ENCODE measurements around the gene SPACA5B. TPM values are rescaled to one million over a fixed set of nuclear protein-coding genes. Genes with fewer than 3 reads are reported as not detected.
"Not testable (repeated sequence)": the region's sequence is repeated elsewhere in the genome, so short reads cannot be mapped to it uniquely, and the experiment has no call there.

The SPACA5B gene
- total RNA-seq, 1 donor from 2014 or later = not detected

GRCh38 chrX:48090123-48090522 is 40.3 kb upstream of the SPACA5B start:
- Histone ChIP-seq H3K9me3 (ENCODE audit: low read depth) (no peaks in the 10 kb centered on the region), H4K20me1 (ENCODE audit: low read depth) (no peaks in the 10 kb centered on the region), H3K79me2 (ENCODE audit: low read depth) (no peaks in the 10 kb centered on the region), H3K9ac (no peak overlapping the region), H3K27ac (no peak overlapping the region), H3K4me3 (no peak overlapping the region), H3K36me3 (no peaks in the 10 kb centered on the region), H3F3A (ENCODE audit: low read depth) (no peaks in the 10 kb centered on the region), H2AFZ (replicated peaks) (no peak overlapping the region), H3K4me2 (no peak overlapping the region), H3K27me3 (no peaks in the 10 kb centered on the region), H3K4me1 (no peaks in the 10 kb centered on the region)
- no peaks in the 10 kb centered on the region for H3K36me3 Mint-ChIP-seq
- DNase-seq (ENCODE audit: low spot score) = no peak
- H3K9me3 Mint-ChIP-seq = no peaks in the 10 kb centered on the region
- peaks cover 9% of the 10 kb centered on the region for H3K27me3 Mint-ChIP-seq (ENCODE audit: insufficient read depth, low read depth)
- H3K27ac Mint-ChIP-seq = no peak overlapping the region
- H3K4me1 Mint-ChIP-seq = no peaks in the 10 kb centered on the region
- no peak overlapping the region for H3K4me3 Mint-ChIP-seq
- TF ChIP-seq EZH2 (IDR thresholded peaks at IDR 0.05) = no peak
- TF ChIP-seq EZH2phosphoT487 (IDR thresholded peaks at IDR 0.05) = no peak
- TF ChIP-seq CTCF (IDR thresholded peaks at IDR 0.05) = no peak

- not testable (repeated sequence) for H3K79me2 ChIP-seq (ENCODE audit: low read depth); H3K4me2 ChIP-seq
Observed at GRCh38 chrX:48092558-48092957, 37.9 kb upstream of the SPACA5B start.

GRCh38 chrX:48101443-48101842 is 29.0 kb upstream of the SPACA5B start:
- Histone ChIP-seq H3K36me3 (no peaks in the 10 kb centered on the region), H3K9me3 (ENCODE audit: low read depth) (no peaks in the 10 kb centered on the region), H2AFZ (replicated peaks) (no peak overlapping the region), H3K9ac (no peak overlapping the region), H4K20me1 (ENCODE audit: low read depth) (no peaks in the 10 kb centered on the region), H3K27me3 (no peaks in the 10 kb centered on the region), H3K27ac (no peak overlapping the region), H3F3A (ENCODE audit: low read depth) (no peaks in the 10 kb centered on the region), H3K4me3 (no peak overlapping the region), H3K4me1 (no peaks in the 10 kb centered on the region), H3K4me2 (no peak overlapping the region), H3K79me2 (ENCODE audit: low read depth) (no peaks in the 10 kb centered on the region)
- Mint-ChIP-seq H3K27ac (no peak overlapping the region), H3K4me1 (no peaks in the 10 kb centered on the region), H3K4me3 (no peak overlapping the region), H3K36me3 (no peaks in the 10 kb centered on the region), H3K27me3 (ENCODE audit: insufficient read depth, low read depth) (no peaks in the 10 kb centered on the region), H3K9me3 (peaks cover 5% of the 10 kb centered on the region)
- no peak for TF ChIP-seq CTCF (IDR thresholded peaks at IDR 0.05)
- no peak for DNase-seq (ENCODE audit: low spot score)

More at GRCh38 chrX:48092558-48092957, 37.9 kb upstream of the SPACA5B start:
- H3K9ac ChIP-seq; H3K9me3 Mint-ChIP-seq; H3F3A ChIP-seq (ENCODE audit: low read depth); H4K20me1 ChIP-seq (ENCODE audit: low read depth); H3K36me3 ChIP-seq; DNase-seq (ENCODE audit: low spot score); H3K4me3 Mint-ChIP-seq; H3K4me1 Mint-ChIP-seq; H3K27ac Mint-ChIP-seq; H3K36me3 Mint-ChIP-seq; H3K4me3 ChIP-seq; H3K9me3 ChIP-seq (ENCODE audit: low read depth); H3K27ac ChIP-seq; H2AFZ ChIP-seq (replicated peaks); H3K27me3 Mint-ChIP-seq (ENCODE audit: insufficient read depth, low read depth); H3K4me1 ChIP-seq; H3K27me3 ChIP-seq: not testable (repeated sequence)

GRCh38 chrX:48102874-48103374 is 27.5 kb upstream of the SPACA5B start:
- Histone ChIP-seq H3F3A (ENCODE audit: low read depth) (no peaks in the 10 kb centered on the region), H3K9me3 (ENCODE audit: low read depth) (no peaks in the 10 kb centered on the region), H4K20me1 (ENCODE audit: low read depth) (no peaks in the 10 kb centered on the region), H3K9ac (no peak overlapping the region), H3K4me1 (no peaks in the 10 kb centered on the region), H3K4me3 (no peak overlapping the region), H3K36me3 (no peaks in the 10 kb centered on the region), H3K27me3 (no peaks in the 10 kb centered on the region), H3K79me2 (ENCODE audit: low read depth) (no peaks in the 10 kb centered on the region), H2AFZ (replicated peaks) (no peak overlapping the region), H3K4me2 (no peak overlapping the region), H3K27ac (no peak overlapping the region)
- Mint-ChIP-seq H3K4me1 (no peaks in the 10 kb centered on the region), H3K27me3 (ENCODE audit: insufficient read depth, low read depth) (no peaks in the 10 kb centered on the region), H3K9me3 (peaks cover 5% of the 10 kb centered on the region), H3K27ac (no peak overlapping the region), H3K36me3 (no peaks in the 10 kb centered on the region), H3K4me3 (no peak overlapping the region)
- DNase-seq (ENCODE audit: low spot score) = no peak
- no peak for TF ChIP-seq CTCF (IDR thresholded peaks at IDR 0.05)
- TF ChIP-seq EZH2phosphoT487 (IDR thresholded peaks at IDR 0.05) = no peak
- no peak for TF ChIP-seq EZH2 (IDR thresholded peaks at IDR 0.05)

All from neural progenitor cell (in vitro differentiated cells).